Activated CD8-positive, alpha-beta memory T cell treated with anti-CD3 and anti-CD28 coated beads, Interleukin-2, amount 50 U/mL, for 4 hours (primary cell): ENCODE data around the gene TMEM89.
A peak's percentile ranks its signal among the peaks of the same experiment; 100 is the strongest.

Experiments used
- DNase-seq: peaks from one replicate; pipeline ENCODE4 v3.0.0-alpha.2; 2020

Gene TMEM89, protein sequence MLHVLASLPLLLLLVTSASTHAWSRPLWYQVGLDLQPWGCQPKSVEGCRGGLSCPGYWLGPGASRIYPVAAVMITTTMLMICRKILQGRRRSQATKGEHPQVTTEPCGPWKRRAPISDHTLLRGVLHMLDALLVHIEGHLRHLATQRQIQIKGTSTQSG

DNA sequence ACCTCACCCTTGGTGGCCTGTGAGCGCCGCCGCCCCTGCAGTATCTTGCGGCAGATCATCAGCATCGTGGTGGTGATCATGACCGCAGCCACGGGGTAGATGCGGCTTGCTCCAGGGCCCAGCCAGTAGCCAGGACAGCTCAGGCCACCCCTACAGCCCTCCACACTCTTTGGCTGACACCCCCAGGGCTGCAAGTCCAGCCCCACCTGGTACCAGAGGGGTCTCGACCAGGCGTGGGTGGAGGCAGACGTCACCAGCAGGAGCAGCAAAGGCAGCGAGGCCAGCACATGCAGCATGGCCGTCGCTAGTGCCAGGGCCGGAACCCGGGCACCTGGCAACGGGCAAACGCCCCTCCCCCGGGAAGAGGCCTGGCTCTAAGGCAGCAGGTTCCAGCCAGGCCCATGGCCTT lies at the start of gene TMEM89:
TSS of gene TMEM89 (minus strand) at position 309 of the 409 bp plus-strand sequence. CDS start at position 296, 13 bp downstream.
- no peak for DNase-seq

GRCh38 chr3:48664929-48665328 lies 43.4 kb upstream of the TMEM89 start:
- no peak for DNase-seq

DNA sequence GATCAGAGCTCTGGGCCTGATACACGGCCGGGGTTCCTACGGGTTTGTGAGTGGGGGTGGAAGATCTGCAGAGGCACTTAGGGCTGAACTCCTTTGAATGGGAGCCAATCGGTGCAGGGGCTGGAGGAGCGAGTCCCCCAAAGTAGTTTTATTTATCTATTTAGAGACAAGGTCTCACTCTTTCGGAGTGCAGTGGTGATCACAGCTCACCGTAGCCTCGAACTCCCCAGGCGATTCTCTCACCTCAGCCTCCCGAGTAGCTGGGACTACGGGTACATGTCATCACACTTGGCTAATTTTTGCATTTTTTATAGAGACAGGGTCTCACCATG lies 42.7 kb upstream of the TMEM89 start:
- no peak for DNase-seq

GRCh38 chr3:48663489-48664312 lies 42.1 kb upstream of the TMEM89 start:
- DNase-seq = peak; percentile 76

DNA sequence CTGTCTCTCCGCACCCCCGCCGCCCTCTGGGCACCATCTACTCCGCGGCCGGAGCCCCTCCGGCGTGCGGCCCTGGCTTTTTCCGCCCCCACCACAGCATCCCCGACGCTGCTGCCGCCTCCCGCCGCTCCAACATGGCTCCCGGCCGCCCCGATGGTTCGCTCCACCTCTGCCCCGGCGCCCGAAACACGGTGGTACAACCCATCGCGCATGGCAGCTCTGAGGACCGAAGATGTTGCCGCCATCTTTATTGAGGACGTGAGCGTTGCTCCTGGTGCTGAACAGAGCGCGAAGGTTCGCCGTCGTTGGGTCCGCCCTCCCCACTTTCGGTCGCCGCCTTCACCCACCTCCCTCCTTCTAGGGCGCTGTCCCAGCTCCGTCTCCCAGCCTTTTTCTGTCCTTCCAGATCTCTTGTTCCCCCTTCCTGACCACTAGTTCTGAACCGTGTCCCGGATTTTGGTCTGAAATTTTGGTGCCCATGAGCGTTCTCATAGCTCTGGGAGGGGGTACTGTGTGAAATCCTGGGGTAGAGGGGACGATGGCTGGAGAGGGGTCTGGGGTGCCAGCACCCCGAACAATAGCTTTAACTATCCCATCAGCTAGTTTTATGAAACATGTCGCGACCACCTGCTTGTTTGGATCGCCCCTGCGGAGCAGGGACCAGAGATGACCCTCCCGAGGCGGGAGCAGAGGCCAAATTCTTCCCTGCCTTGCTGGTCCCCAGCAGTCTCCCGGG lies 41.4 kb upstream of the TMEM89 start, which contains the start of gene CELSR3:
TSS of gene CELSR3 (minus strand) at position 134 of the 736 bp plus-strand sequence. CDS start 252 bp downstream, outside the sequence.
- no peak for DNase-seq

GRCh38 chr3:48662145-48662752 lies 40.7 kb upstream of the TMEM89 start:
- DNase-seq = no peak

GRCh38 chr3:48661501-48662144 lies 40.1 kb upstream of the TMEM89 start:
- peak; percentile 67 for DNase-seq

DNA sequence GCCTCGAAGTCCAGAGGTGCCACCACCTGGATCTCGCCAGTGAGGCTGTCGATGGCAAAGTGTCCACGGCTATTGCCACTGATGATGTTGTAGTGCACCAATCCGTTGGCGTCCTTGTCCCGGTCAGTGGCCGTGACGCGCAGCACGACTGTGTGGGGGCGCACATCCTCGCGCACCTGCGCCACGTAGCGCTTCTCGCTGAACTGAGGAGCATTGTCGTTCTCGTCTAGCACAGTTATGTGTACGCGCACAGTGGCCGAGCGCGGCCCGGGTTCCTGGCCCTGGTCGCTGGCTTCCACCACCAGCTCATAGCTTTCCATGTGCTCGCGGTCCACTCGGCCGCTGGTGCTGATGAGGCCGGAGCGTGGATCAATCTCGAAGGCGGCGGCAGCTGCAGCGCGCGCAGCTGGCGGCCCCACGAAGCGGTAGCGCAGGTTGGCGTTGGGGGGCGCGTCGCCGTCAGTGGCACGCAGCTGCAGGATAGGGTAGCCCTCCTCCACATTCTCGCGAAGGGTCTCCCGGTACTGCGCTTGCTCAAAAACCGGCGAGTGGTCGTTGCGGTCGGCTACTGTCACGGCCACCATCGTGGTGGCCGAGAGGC lies 39.3 kb upstream of the TMEM89 start:
- no peak for DNase-seq

DNA sequence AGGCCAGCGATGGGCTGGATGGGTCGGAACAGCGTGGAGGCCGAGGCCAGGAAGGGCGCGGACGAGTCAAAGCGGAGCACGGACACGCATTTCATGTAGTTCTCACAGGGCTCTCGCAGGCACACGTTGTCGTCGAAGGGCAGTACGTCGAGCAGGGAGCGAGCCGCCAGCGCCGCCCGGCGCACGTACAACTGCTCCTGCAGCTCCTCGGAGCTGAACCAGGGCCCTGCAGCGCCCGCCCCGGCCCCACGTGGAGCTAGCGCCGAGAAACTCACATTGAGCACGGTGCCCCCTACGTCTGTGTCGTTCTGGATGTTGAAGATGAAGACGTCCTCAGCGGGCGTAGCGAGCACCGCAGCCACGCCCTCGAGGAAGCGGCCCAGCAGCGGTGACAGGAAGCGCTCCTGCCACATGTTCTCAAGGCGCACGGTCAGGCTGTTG lies 35.3 kb upstream of the TMEM89 start:
- peak; percentile 37 for DNase-seq

GRCh38 chr3:48656061-48656840 lies 34.7 kb upstream of the TMEM89 start:
- peak; percentile 86 for DNase-seq

DNA sequence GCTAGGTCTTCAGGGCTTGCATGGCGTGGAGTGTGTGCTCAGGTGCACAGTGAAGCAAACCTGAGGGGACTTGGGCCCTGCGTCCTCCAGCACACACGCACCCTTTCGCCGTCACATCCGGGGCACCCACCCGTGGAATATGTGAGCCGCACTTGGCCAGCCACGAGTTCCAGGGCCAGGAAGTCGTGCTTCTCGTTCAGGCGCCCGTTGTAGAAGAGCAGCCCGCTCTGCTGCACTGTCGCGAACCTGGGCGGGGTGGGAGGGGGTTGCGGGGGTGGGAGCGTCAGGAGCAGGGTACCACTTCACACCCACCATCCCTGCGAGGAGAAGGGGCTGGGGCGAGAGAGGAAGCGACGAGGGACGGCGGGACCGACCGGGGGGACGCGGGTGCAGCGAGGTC lies 34.0 kb upstream of the TMEM89 start:
- peak; percentile 61 for DNase-seq

GRCh38 chr3:48655063-48655462 lies 33.5 kb upstream of the TMEM89 start:
- no peak for DNase-seq

DNA sequence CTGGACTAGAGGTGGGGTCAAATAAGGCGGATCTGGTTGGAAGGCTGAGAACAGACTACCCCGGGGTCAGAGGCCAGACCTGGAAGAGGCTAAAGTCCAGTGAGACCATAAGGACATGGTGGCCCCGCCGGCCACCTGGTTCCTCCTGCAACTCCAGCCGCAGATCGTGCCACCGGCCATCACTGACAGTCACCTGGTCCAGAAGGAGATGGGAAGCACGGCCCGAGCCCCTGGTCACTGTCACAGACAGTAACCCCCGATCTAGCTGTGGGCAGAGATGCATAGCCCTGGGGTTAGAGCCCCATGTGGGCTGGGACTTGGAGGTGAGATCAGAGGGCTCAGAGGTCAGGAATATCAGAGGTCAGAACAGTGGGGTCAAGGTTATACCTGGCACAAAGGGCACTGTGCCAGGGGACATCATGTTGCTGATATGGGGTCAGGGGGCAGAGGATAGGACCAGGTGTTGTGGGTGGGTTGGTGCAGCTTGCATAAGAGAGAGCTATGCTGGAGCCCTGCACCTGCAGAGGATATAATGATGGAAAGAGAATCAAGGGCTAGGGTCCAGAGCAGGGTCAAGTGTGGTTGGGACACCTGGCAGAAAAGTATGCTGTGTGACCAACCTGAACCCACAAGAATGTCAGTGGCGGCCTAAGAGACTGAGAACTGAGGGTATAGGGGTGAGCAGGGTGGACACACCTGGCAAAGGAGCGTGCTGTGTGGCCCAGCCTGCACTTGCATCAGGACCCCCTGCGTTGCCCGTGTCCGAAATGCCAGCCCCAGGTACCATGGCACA lies 31.6 kb upstream of the TMEM89 start:
- DNase-seq = no peak

GRCh38 chr3:48651771-48652170 lies 30.2 kb upstream of the TMEM89 start:
- DNase-seq = no peak

DNA sequence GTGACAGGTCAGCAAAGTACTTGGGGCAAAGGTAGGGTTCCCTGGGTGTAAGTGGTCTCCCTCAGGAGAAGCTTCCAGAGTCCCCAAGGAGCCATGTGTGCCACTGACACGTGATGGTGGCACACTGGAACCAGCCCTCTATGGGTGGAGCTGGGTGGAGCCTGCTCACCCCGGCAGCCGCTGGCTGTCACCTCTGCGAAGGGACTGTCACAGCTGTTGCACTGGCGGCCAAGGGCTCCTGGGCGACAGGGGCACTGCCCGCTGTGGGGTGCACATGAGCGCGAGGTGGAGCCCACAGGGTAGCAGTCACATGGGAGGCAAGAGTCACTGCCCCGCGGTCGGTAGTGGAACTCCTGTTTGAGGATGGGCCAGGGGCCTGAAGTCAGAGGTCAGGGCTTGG lies 29.2 kb upstream of the TMEM89 start:
- DNase-seq = no peak

DNA sequence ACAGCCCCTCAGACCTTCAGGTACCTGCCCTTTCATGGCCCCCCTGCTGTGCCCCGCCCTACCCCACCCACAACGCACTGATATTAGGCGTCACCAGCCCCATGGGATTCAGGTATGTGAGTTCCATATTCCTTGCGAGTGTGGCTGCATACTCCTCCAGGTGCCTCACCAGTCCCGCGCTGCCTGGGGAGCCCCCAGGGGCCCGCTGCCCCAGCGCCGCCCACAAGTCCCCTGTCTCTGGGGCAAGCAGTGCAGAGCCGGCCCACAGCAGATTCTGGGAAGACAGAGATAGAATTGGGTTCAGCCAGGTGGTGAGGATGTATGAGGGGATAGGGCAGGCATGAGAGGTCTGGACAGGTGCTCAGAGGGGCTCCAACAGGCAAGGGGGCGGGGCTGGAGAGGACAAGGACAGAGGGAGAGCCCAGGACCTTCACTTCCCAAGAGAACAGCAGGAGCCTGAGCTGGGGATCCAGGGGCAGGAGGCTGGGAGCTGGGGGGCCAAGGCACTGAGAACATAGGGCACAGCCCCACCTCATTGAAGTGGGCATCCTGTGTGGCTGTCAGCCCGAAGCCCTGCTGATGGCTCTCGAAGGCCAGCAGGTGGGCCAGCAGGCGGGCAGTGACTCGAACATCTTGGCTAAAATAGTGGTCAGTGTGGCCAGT lies 26.8 kb upstream of the TMEM89 start:
- DNase-seq = no peak

GRCh38 chr3:48647714-48648113 lies 26.1 kb upstream of the TMEM89 start:
- DNase-seq = no peak

GRCh38 chr3:48644898-48645760 lies 23.6 kb upstream of the TMEM89 start:
- DNase-seq = no peak

DNA sequence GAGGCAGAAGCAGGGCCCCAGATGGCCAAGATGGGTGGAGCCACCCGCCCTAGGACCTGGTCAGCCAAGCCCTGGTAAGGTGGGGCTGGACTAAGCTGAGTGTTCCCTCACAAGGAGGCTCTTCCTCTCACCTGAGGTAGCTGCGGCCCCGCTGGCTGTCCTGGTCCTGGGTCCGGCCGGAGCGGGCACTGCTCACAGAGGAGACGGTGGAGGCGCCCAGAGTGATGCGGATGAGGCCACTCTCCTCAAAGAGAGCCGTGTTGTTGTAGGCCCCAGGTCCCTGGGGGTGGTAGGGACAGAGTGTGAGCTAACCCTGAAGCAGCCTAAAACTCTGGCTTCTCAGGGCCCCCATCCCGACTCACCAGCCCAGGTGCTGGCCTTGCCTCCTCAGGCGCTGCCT lies 21.0 kb upstream of the TMEM89 start:
- no peak for DNase-seq
